HepG2 (cell line): ENCODE results near the gene PIP4K2C. TPM values are rescaled to one million over a fixed set of nuclear protein-coding genes. Genes with fewer than 3 reads are reported as not detected.

Experiments
- ATAC-seq: fragments of 200-7000 bp; cut with Tn5 transposase; 3 replicates; pipeline ENCODE4 v1.9.1; 2020; ENCODE audit warnings: mild to moderate bottlenecking, moderate library complexity
- BruUV-seq: library from RNA; stranded (reverse); fragments of 400-500 nt; replicated peaks from 2 replicates; lab custom pipeline; 2021; lab: Mats Ljungman, UMichigan
- CTCF ChIA-PET: fragments of 300-600 bp; formaldehyde crosslinking; extraction: SDS; loops from one replicate; lab custom pipeline; 2021; ENCODE audit warnings: low total read pairs, inconsistent platforms, low intra/inter-chr PET ratio; lab: Yijun Ruan, JAX
- POLR2A ChIA-PET: fragments of 350-600 bp; sonication (Branson Sonifier 250); formaldehyde crosslinking; loops from one replicate; lab custom pipeline; 2020; ENCODE audit warnings: antibody characterized with exemption, inconsistent platforms; lab: Yijun Ruan, JAX
- DNase-seq: peaks from one replicate; pipeline ENCODE4 v3.0.0-alpha.2; 2015; ENCODE audit warnings: low spot score
- FAIRE-seq: peaks from 3 replicates; lab custom pipeline; 2011; peaks lifted over from hg19 to GRCh38; lab: Jason Lieb, UNC
- H2AFZ ChIP-seq: one replicate; pipeline ENCODE4 v1.6.1; 2011; ENCODE audit warnings: low read length, inconsistent platforms
- H3K27ac ChIP-seq: fragments of 300-600 bp; 3 replicates; pipeline ENCODE4 v1.8.0; 2011; ENCODE audit warnings: mixed run types, mild to moderate bottlenecking, mixed read lengths, low read length, inconsistent platforms; ENCODE audit not compliant: insufficient read depth; ENCODE audit errors: extremely low read length
- H3K27me3 ChIP-seq, 2 experiments: fragments of 200-600 bp in 1 of 2; 2 replicates in 1 of 2; 3 replicates in 1 of 2; pipeline versions ENCODE4 v1.6.0 to v1.8.0; 2011; ENCODE audit warnings: low read length in 2 of 2, mild to moderate bottlenecking in 2 of 2, moderate library complexity in 2 of 2, inconsistent platforms in 1 of 2; ENCODE audit not compliant: insufficient read depth in 2 of 2, control insufficient read depth in 1 of 2
- H3K36me3 ChIP-seq, 2 experiments: fragments of 200-600 bp in 1 of 2; replicated peaks in 1 of 2; 2 replicates in 1 of 2; 3 replicates in 1 of 2; pipeline versions ENCODE4 v1.5.1 to v1.8.0; 2011; ENCODE audit warnings: low read length in 2 of 2, inconsistent platforms in 1 of 2; ENCODE audit not compliant: insufficient read depth in 2 of 2, control insufficient read depth in 1 of 2
- H3K4me1 ChIP-seq: 2 replicates; pipeline ENCODE4 v1.5.1; 2012; ENCODE audit warnings: low read length, inconsistent platforms; ENCODE audit not compliant: insufficient read depth
- H3K4me2 ChIP-seq: 2 replicates; pipeline ENCODE4 v1.6.0; 2011; ENCODE audit warnings: low read depth, low read length, inconsistent platforms
- H3K4me3 ChIP-seq, 3 experiments: fragments of 200-600 bp in 1 of 3; sonication (generic), shearing (Covaris generic) in 1 of 3; replicated peaks in 1 of 3; 2 replicates each; pipeline ENCODE4 v1.5.1; 2011 to 2016; ENCODE audit warnings: low read length in 3 of 3, inconsistent platforms in 2 of 3, low read depth in 2 of 3, mild to moderate bottlenecking in 2 of 3, control low read depth in 1 of 3, mixed read lengths in 1 of 3; ENCODE audit not compliant: insufficient read depth in 1 of 3
- H3K79me2 ChIP-seq: one replicate; pipeline ENCODE4 v1.6.1; 2011; ENCODE audit warnings: low read length, inconsistent platforms; ENCODE audit not compliant: insufficient read depth
- H3K9ac ChIP-seq: 2 replicates; pipeline ENCODE4 v1.6.0; 2011; ENCODE audit warnings: mild to moderate bottlenecking, low read depth, low read length, inconsistent platforms; ENCODE audit not compliant: insufficient read depth
- H3K9me3 ChIP-seq: 2 replicates; pipeline ENCODE4 v1.5.1; 2012; ENCODE audit warnings: mild to moderate bottlenecking, low read length
- H4K20me1 ChIP-seq: 2 replicates; pipeline ENCODE4 v1.6.0; 2011; ENCODE audit warnings: inconsistent platforms, mild to moderate bottlenecking, low read length, moderate library complexity; ENCODE audit not compliant: insufficient read depth
- ATM ChIP-seq: fragments of 450-650 bp; IDR thresholded peaks from 2 replicates; pipeline ENCODE4 v1.7.1; 2017; ENCODE audit warnings: mild to moderate bottlenecking, borderline replicate concordance
- ERF ChIP-seq: IDR thresholded peaks from 2 replicates; pipeline ENCODE4 v1.6.1; 2018; ENCODE audit warnings: missing biosample characterization, missing genetic modification reagents
- ESRRA ChIP-seq: sonication (generic); formaldehyde crosslinking; IDR thresholded peaks from 2 replicates; pipeline ENCODE4 v1.5.1; 2020; ENCODE audit warnings: mild to moderate bottlenecking, low read depth, missing genetic modification reagents
- HOXA3 ChIP-seq: sonication (generic); formaldehyde crosslinking; IDR thresholded peaks from 2 replicates; pipeline ENCODE4 v1.5.0; 2020; ENCODE audit warnings: missing genetic modification reagents
- KDM2A ChIP-seq: sonication (generic); formaldehyde crosslinking; IDR thresholded peaks from 2 replicates; pipeline ENCODE4 v1.4.0; 2020; ENCODE audit warnings: low read depth, missing genetic modification reagents, borderline replicate concordance
- MXI1 ChIP-seq: IDR thresholded peaks from 3 replicates; pipeline ENCODE4 v1.6.1; 2012; ENCODE audit warnings: low read depth, low read length, inconsistent platforms, borderline replicate concordance
- POLR2G ChIP-seq: fragments of 200-400 bp; formaldehyde crosslinking; IDR thresholded peaks from 2 replicates; pipeline ENCODE4 v1.6.1; 2018; ENCODE audit warnings: mild to moderate bottlenecking, low read depth, low read length, moderate library complexity
- PRDM4 ChIP-seq: sonication (generic); formaldehyde crosslinking; IDR thresholded peaks from 2 replicates; pipeline ENCODE4 v1.9.0; 2021; ENCODE audit warnings: missing genetic modification reagents, borderline replicate concordance
- RFX3 ChIP-seq: IDR thresholded peaks from 2 replicates; pipeline ENCODE4 v1.6.1; 2016; ENCODE audit warnings: missing biosample characterization, missing genetic modification reagents
- ZNF12 ChIP-seq: sonication (generic); formaldehyde crosslinking; IDR thresholded peaks from 2 replicates; pipeline ENCODE4 v1.5.0; 2020; ENCODE audit warnings: missing genetic modification reagents
- WGBS: methylation state at CpG from one replicate; pipeline ENCODE4 v1.1.6; 2017; ENCODE audit warnings: low lambda C conversion rate; 5-methylcytosine and 5-hydroxymethylcytosine counted together
- in situ Hi-C: cut with HindIII; loops from 2 replicates; pipeline ENCODE4 v1.10.0; 2017; ENCODE audit warnings: low pct_unique_long_range_greater_than_20kb; ENCODE audit not compliant: extremely low pct_ligation_motif_present
- intact Hi-C: fragments of 100-400 bp; cut with micrococcal nuclease; formaldehyde crosslinking; loops from one replicate; pipeline ENCODE4 v1.10.0; 2022; ENCODE audit not compliant: unreplicated experiment
- polyA plus RNA-seq, 8 experiments: library from polyadenylated mRNA; depleted of rRNA in 3 of 8; stranded (reverse) in 7 of 8; unstranded in 1 of 8; fragments of >200 nt; fragmentation: Illumina TruSeq in 4 of 8; extraction: Trizol in 4 of 8; gene quantifications; 2 replicates each; pipeline versions ENCODE4 v1.2.1 to v1.2.3, GENCODE V29; 2011 to 2016; ENCODE audit warnings: low read depth in 4 of 8, missing spikeins in 1 of 8, mixed read lengths in 1 of 8; ENCODE audit not compliant: insufficient read depth in 1 of 8
- total RNA-seq, 5 experiments: library from RNA; depleted of rRNA; stranded (reverse); fragments of >200 nt; fragmentation: Illumina TruSeq; extraction: Trizol; gene quantifications; 2 replicates each; pipeline ENCODE4 v1.2.3, GENCODE V29; 2016; ENCODE audit warnings: low read depth in 1 of 5

Gene PIP4K2C
- total and polyA plus RNA-seq, 2 of the 13 experiments (the other 11 are each of a cell fraction or from before 2014, with no cell fraction given) = 23.3 to 26.4 TPM

- H4K20me1 ChIP-seq = no peaks in the 10 kb centered on the region
- intact Hi-C loops (loop anchor here (5.0 kb wide), 1 partner anchor 102 kb away; the partner anchor contains the start of genes DDIT3 and MBD6), in situ Hi-C loops (loop anchor here (5.0 kb wide), 1 partner anchor 42 kb away; no protein-coding TSS in a partner anchor)
- H3K79me2 ChIP-seq = no peaks in the 10 kb centered on the region
- ATAC-seq = no peak
- H3K4me2 ChIP-seq = no peak overlapping the region
- 27% methylated on average over 5 of the region's 5 CpGs for WGBS
- POLR2A ChIA-PET = no interaction called here
- H3K4me1 ChIP-seq = peaks cover 46% of the 10 kb centered on the region
- 0 out of 5 replicates have a peak, but pooled peaks cover 0 to 2% of the 10 kb centered on the region in 2 experiments for H3K36me3 ChIP-seq
- no peaks in the 10 kb centered on the region for H3K9me3 ChIP-seq
- peaks cover 16 to 48% of the 10 kb centered on the region in 2 experiments for H3K27me3 ChIP-seq
- H3K9ac ChIP-seq = no peak overlapping the region
- no TSS peak for BruUV-seq
- no peak overlapping the region for H3K27ac ChIP-seq
- no peak for FAIRE-seq
- DNase-seq = no peak
- no peak overlapping the region for H3K4me3 ChIP-seq
- CTCF ChIA-PET = interaction anchor here (1.3 kb wide), 1 partner anchor 41 kb away, joined by 3 read pairs; no protein-coding TSS in a partner anchor
- no peak overlapping the region for H2AFZ ChIP-seq
- TF ChIP-seq ZNF12 (CRISPR knock-in tag) = no peak
- TF ChIP-seq POLR2G = 0 out of 2 replicates have a peak, but pooled peaks have one; percentile 13
Measured at GRCh38 chr12:57623811-57624390, 32.9 kb downstream of the PIP4K2C start.

GRCh38 chr12:57624441-57625220 is 33.6 kb downstream of the PIP4K2C start:
- Histone ChIP-seq H3K9me3 (no peaks in the 10 kb centered on the region), H3K27ac (no peak overlapping the region), H4K20me1 (no peaks in the 10 kb centered on the region), H3K4me2 (no peak overlapping the region), H3K79me2 (no peaks in the 10 kb centered on the region), H3K4me3 (no peak overlapping the region), H3K4me1 (peaks cover 39% of the 10 kb centered on the region), H3K9ac (no peak overlapping the region), H2AFZ (no peak overlapping the region), H3K27me3 (peaks cover 16 to 42% of the 10 kb centered on the region in 2 experiments), H3K36me3 (0 out of 5 replicates have a peak, but pooled peaks cover 0 to 3% of the 10 kb centered on the region in 2 experiments)
- ChIA-PET POLR2A (no interaction called here), CTCF (interaction anchor here (1.3 kb wide), 1 partner anchor 41 kb away, joined by 3 read pairs; no protein-coding TSS in a partner anchor)
- BruUV-seq = no TSS peak
- TF ChIP-seq MXI1 (no peak), RFX3 (CRISPR knock-in tag) (no peak), PRDM4 (CRISPR knock-in tag) (no peak), ERF (CRISPR knock-in tag) (no peak), ATM (no peak), ESRRA (CRISPR knock-in tag) (no peak), KDM2A (CRISPR knock-in tag) (0 out of 2 replicates have a peak, but pooled peaks have one; percentile 35), HOXA3 (CRISPR knock-in tag) (no peak)
- no peak for ATAC-seq
- in situ Hi-C loops (loop anchor here (5.0 kb wide), 1 partner anchor 42 kb away; no protein-coding TSS in a partner anchor), intact Hi-C loops (loop anchor here (5.0 kb wide), 1 partner anchor 102 kb away; the partner anchor contains the start of genes DDIT3 and MBD6)
- WGBS = 38% methylated on average over 8 of the region's 8 CpGs
- DNase-seq = no peak
- no peak for FAIRE-seq
